Left renal cortex interstitium (tissue), 4 donors: ENCODE measurements around the gene HSBP1. TPM values are rescaled to one million over a fixed set of nuclear protein-coding genes. Genes with fewer than 3 reads are reported as not detected.

Source experiments
- DNase-seq, 4 donors: peaks; one replicate each; pipeline ENCODE4 v3.0.0-alpha.2; 2013; ENCODE audit warnings: low read depth in 4 of 4, low spot score in 2 of 4, missing footprints in 1 of 4
- polyA plus RNA-seq, 4 donors: library from polyadenylated mRNA; unstranded; fragments of 120-200 nt; gene quantifications; one replicate each; pipeline ENCODE4 v1.2.1, GENCODE V29; 2013; ENCODE audit not compliant: insufficient read length in 4 of 4

The HSBP1 gene
- 100 to 1,000 TPM; 184 to 231 (median 206) TPM for polyA plus RNA-seq

- peak; percentile 68 to 84 (median 78) for DNase-seq
These were observed at the start of gene HSBP1 for GRCh38 chr16:83807710-83808572. TSS of gene HSBP1 (plus strand) at chr16:83807978. CDS start at chr16:83808077, 99 bp downstream.

- DNase-seq = no peak
These were observed 45.4 kb upstream of the HSBP1 start for GRCh38 chr16:83762141-83762991.

DNA sequence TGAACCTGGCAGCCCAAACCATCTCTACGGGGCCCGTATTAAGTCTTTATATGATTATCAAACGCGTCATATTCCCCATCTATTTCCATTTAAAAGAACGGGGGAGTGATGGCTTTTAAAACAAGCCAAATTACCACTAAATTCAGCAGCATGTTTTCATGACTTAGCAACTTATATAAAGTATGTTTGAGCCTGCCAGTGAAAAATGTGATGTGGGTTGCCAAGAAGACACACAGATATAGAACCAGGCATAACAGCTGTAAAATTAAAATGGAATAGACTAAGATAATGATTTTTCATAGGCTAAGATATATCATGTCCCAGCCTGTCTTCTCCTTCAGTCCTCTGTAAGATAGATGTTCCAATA, 44.8 kb upstream of the HSBP1 start:
- no peak for DNase-seq

- no peak for DNase-seq
These were observed 38.8 kb upstream of the HSBP1 start for GRCh38 chr16:83768986-83769385.

DNA sequence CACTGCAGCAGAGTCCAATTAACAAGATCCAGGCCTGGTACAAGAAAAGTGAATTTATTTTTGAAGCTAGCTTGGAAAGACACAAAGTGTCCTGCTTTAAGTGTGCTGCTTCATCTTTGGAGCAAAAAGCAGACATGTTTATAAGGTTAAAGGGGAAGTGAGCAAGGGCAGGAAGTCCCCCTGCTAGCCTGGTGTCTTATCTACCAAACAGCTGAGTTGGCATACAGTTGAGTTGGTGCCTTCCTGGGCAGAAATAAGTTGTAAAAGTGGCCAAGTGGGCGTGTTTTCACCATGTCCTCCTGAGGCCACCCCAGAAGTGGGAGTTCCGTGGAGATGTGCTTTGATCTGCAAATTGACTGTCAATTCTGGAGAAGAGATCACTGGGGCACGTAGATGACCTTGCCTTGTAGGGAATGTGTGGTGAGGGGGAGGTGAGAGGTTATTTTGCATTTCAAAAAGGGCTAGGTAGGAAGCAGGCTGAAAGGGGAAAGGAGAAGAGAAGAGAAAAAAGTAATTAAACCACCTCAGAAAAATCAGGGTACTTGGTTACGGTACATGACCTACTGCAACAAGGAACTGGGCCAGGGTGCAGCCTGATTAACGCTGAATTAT, 38.3 kb upstream of the HSBP1 start:
- DNase-seq = no peak

- no peak for DNase-seq
These were observed 36.4 kb upstream of the HSBP1 start for GRCh38 chr16:83771306-83771942.

DNA sequence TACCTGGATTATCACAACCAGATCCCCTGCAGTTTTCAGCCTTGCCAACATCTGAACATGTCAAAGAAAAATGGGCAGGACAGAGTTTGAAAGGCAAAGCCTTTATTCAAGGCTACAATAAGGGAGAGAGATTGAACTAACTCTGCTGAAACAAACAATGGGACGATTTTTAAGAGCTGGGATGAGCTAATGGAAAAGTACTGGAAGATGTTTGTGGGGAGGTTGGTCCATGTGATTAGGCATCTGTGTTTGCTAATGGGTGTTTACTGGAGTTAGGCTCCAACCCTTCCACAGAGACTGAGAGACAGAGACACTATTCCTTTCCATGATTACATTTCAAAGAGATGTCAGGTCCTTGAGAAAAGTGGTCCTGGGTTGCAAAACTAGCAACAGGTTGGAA, 35.0 kb upstream of the HSBP1 start:
- DNase-seq = no peak

GRCh38 chr16:83774066-83774465, 33.7 kb upstream of the HSBP1 start:
- DNase-seq = no peak

GRCh38 chr16:83776944-83777343, 30.8 kb upstream of the HSBP1 start:
- DNase-seq = no peak

- DNase-seq = no peak
These were observed 27.9 kb upstream of the HSBP1 start for GRCh38 chr16:83779886-83780285.

GRCh38 chr16:83785455-83785854, 22.3 kb upstream of the HSBP1 start:
- no peak for DNase-seq

GRCh38 chr16:83789642-83790401, 18.0 kb upstream of the HSBP1 start:
- no peak for DNase-seq

- DNase-seq = no peak
These were observed 15.9 kb upstream of the HSBP1 start for GRCh38 chr16:83791916-83792315.

GRCh38 chr16:83792391-83792790, 15.4 kb upstream of the HSBP1 start:
- DNase-seq = no peak

DNA sequence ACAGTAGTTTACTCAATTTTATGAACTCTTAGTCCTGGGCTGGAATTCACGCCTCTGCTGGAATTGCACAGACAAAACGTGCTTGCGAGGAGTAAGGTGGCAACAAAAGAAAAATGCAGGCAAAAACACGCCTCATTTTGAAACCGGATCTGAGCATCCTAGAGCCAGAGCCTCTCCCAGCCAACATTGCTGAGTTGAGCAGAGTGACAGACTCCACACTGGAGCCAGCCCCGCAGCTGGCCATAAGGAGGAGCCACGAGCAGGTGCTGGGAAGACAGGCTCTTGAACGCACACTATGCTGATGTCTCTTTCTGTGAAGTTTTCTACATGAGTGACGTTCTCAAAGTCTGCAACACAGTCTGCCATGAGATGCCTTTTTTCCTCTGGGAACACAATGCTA, 14.6 kb upstream of the HSBP1 start:
- DNase-seq = no peak

DNA sequence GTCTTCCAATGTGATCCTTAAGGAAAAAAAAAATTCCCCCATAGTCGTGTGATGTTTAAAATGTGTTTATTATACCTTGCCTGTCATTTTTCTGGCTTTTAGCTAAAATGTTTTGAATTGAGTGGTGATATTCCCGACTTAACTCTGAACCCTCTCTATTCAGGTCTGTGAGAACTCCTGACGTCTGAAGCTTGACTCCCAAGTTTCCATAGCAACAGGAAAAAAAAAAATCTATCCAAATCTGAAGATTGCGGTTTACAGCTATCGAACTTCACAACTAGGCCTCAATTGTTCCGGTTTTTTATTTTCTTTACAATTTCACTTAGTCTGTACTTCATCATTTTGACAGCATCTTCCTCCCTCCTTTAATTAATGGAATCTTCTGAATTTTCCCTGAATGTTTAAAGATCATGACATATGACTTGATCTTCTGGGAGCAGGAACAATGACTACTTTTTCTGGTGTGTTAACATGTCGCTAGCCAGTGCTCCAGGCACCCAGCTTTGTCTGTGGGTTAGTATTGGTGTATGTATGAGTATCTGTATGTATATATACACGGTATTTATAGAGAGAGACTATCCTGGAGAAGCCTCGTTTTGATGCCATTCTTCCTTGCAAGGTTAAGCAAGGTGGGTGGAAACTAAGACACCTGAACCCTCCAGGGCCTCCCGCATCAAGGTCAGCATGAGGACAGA, 12.8 kb upstream of the HSBP1 start:
- DNase-seq = no peak

DNA sequence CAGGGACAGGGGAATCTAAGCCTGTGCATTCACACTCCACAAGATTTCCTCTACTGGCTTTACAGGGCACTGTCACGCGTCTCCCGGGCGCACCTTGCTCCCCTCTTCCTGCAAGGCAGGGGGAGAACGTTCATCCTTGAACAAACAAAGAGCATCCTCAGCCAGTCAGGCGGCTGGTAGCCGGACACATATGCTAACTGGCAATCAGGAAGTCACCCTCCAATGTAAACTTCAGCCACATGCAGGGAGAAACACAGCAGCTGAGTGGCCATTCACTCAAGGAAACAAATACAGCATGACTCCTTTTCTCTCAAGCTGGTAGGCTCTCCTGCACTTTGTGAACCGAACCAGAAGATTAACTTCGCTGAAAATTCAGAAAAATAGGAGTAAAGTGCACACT, 10.8 kb upstream of the HSBP1 start:
- DNase-seq = no peak

DNA sequence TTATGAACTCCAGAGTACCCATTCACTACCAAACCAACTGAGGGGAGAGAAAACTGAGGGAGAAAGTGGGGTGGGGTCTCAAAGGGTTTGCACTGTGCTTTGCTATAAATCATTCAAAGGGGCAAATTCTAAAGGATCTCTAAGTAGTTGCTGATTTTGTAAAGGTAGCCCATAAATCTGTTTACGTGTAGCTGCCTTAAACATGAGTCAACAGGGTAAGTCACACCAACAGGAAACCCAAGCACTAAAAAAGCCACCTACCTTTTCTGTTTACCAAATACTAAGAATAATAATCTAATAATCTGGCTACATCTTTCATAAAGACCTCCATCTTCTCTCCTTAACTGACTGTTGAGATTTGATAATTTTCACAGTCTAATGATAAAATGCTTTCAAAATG, 8.4 kb upstream of the HSBP1 start:
- no peak for DNase-seq

DNA sequence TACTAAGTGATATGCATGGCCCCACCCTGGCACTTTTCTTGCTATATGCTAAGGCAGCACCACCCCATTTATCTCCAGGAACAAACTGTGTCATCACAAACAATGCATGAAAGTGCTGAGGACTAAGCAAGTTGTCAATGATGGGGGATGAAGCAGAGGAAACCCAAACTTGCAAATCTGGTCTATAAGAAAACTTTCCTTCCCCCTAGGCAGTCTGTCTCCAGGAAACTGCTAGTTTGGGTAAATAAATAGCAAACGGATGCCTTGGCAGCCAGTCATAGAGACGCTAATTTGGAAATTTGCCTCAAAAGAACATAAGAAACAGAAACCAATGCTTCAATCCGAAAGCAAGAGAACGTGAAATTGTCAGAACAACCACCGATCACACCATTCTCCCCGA, 5.6 kb upstream of the HSBP1 start:
- no peak for DNase-seq
